Measurements from ENCODE around the gene EFCAB9.
"Not testable (repeated sequence)": the region's sequence is repeated elsewhere in the genome, so short reads cannot be mapped to it uniquely, and the experiment has no call there.

EFCAB9 gene

DNA sequence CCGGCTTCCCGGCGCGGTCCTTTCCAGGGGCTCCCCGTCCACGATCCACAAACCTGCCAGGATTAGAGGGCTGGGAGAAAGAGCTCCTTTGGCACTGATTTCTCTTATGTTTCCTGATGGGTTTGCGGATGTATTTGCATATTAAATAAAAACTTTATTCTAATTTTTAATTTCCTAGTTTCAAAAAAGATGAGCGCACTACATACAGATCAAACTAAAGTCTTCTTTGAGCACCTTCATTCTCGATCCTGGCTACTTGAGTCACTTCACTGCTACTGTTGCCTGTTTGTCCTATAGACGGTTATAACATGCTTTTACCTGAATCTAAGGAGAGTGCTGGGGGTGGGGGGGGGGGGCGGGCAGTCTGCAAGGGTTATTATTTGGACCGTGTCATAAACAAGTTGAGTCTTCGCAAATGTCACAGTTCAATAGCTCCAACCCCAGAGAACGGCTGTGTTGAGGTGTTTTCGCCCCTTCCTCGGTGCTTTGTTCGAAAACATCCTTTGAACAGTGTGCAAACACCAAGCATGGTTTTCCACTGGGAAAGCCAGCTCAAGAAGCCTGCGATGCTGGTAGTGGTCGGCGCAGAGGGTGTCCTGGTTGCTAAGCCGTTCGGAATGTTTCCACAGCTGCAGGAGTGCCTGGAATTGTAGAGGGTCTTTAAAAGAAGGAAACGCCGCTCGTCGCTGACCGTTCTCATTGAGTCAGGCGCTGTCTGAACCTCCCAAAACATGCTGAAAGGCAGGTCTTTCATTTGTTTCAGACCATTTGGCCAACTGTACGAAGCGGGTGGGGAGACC is 4.9 kb upstream of the EFCAB9 start:
- DNase-seq, result no peak

DNA sequence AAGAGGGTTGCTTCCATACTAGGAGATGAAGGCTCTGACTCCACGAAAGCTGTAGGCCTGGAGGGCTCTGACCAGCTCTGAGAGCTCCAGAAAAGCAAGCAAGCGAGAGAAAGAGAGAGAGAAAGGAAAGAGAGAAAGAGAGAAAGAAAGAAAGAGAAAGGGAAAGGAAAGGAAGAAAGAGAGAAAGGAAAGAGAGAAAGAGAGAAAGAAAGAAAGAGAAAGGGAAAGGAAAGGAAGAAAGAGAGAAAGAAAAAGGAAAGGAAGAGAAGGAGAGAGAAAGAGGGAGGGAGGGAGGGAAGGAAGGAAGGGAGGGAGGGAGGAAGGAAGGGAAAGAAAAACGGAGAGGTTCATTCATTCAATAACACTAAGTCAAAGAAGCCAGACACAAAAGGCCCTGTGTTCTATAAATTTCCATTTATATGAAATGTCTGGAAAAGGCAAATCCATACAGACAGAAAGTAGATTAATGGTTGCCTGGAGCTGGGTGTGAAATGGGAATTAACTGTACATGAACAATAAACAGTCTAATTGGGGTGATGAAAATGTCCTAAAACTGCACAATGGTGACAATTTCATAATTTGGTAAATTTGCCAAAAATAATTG is 4.2 kb upstream of the EFCAB9 start:
- no peak for DNase-seq

DNA sequence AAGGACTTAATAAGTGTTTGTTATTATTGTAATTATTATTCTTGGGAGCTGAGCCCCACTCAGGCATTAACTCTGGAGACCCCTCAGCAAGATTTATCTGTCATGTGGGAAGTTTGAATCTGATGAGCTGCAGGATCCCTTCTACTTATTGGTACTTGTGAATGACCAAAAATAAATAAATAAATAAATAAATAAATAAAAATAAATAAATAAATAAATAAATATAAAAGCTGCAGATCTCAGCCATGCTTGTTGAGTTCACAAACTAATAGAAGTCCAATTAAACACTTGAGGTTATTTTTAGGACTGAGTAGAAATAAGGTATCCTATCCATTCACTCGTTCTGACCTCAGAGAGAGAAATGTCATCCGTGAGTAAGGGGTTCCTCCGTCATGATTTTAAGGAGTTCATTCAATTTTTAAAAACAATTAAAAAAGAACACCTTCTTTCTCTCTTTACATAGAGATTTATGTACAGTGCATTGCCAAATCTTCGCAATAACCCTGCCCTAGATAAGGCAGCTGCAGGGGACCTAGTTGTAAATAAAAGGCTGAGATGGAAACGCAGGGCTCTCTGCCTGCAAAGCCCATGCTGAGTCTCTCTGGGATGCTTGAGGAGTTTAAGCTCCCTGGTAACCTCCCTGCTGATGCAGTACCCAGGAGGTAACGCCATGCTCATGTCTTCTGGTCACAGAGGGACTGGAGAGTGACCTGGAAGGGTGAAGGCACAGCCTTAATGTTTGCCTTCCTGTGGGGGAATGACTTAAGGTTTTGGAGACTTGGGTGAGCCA is 1.2 kb downstream of the EFCAB9 start:
- no peak for DNase-seq

DNA sequence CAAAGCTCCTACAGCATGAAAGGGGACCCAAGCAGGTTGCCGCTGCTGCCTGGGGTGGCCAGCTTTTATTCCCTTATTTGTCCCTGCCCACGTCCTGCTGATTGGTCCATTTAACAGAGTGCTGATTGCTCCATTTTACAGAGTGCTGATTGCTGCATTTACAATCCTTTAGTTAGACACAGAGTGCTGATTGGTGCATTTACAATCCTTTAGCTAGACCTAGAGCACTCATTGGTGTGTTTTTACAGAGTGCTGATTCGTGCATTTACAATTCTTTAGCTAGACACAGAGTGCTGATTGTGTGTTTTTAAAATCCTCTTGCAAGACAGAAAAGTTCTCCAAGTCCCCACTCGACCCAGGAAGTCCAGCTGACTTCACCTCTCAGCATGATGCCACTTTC is 3.8 kb downstream of the EFCAB9 start:
- not testable (repeated sequence) for DNase-seq

DNA sequence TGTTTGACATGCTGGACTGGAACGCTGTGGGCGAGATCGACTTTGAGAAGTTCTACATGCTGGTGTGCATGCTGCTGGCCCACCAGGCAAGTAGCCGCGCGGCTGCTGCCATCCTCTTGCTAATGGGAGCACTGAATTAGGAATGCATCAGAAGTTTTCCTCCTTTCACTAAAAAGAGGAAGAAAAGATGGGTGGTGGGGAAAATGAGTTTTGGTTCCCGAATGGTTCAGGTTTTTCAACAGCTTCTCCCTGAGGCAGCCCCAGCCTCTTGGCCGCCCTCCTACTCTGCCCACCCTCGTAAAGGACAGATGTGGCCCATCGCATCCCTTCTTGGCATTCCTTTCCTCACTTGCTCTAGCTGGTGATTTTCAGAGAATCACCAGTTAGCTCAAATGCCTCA is 5.5 kb downstream of the EFCAB9 start:
- no peak for DNase-seq

DNA sequence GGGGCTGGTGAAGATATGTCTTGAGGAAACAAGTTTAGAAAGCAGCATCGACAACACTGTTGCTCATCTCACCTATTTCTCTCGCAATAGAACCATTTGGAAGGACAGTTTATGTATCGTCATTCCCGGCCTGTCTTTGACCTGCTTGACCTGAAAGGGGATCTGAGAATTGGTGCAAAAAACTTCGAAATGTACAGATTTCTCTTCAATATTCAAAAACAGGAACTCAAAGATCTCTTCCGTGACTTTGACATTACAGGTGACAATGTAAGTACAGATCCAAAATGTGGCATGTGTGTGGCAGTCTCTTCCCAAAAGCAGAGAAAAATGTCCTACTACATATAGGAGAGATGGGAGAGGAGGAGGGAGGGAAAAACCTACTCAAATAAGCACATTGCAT is 6.5 kb downstream of the EFCAB9 start:
- no peak for DNase-seq

DNA sequence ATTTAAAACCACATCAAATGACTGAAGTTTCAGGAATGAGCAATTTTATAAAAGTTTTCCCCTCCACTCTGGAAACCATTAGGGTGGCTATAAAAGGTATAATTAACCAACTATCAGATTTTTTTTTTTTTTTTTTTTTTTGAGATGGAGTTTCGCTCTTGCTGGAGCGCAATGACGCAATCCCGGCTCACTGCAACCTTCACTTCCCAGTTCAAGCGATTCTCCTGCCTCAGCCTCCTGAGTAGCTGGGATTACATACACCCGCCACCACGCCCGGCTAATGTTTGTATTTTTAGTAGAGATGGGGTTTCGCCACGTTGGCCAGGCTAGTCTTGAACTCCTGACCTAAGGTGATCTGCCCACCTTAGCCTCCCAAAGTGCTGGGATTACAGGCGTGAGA is 12.0 kb downstream of the EFCAB9 start:
- DNase-seq, result not testable (repeated sequence)

DNA sequence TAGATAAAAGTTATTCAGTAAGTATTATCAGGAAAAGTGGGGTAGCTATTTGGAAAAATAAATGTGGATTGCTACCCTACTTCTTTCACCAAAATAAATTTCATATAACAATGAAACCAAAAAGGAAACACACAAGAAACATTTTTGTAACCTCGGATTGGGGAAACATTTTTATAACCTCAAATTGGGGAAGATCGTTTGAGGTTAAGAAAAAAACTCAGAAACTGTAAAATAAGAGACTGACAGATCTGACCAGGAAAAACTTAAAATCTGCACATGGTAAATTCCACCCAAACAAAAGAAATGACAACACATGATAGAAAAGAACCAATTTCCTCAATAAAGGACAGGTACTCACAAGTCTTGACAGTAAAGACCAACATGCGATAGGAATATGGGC is 13.5 kb downstream of the EFCAB9 start:
- no peak for DNase-seq

DNA sequence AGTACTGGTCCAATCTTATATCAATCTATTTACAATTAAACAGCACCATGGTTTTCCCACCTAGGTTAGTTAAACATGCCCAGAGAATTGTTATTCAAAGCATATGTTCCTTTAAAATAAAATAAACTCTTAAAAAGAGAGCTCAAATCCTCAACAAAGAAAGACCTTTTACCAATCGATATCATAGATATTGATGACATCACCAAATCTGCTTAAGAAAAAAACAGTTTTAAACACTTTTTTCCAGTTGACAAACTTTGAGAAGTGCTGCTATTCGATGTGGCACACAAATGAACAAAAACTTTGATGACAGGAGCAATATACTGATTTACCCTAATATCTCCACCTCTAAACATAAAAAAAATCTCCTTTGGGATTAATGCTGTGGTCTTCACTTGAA is 15.7 kb downstream of the EFCAB9 start:
- DNase-seq, result no peak

DNA sequence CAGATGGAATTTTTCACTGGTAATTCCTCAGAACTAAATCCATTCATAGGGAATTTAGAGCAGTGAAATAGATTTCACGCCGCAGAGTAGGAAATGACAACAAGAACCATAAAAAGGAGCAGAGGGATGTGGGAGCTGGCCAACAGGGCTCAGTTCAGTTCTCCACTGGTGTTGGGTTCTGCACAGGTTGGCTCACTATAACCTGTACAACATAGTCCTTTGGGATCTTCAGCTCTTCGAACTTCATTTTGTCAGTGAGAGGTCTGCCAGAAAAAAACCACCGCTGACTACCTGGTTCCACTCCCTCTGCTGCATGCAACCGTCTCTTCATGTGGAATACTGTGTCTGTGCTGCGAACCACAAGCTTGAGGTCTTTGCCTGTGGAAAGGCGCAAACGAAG is 17.7 kb downstream of the EFCAB9 start:
- no peak for DNase-seq

DNA sequence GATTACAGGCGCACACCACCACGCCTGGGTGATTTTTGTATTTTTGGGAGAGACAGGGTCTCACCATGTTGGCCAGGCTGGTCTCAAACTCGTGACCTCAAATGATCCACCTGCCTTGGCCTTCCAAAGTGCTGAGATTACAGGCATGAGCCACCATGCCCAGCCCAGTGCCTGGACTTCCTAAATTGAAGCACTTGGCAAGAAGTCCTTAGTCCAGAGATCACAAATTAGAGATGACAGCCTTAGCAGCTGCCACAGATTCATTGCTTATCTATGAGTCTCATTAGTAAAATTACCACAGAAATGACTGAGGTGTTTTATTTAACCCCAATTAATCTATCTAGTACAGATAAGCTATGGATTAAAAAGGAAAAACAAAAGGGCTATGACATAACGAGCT is 19.2 kb downstream of the EFCAB9 start:
- no peak for DNase-seq

DNA sequence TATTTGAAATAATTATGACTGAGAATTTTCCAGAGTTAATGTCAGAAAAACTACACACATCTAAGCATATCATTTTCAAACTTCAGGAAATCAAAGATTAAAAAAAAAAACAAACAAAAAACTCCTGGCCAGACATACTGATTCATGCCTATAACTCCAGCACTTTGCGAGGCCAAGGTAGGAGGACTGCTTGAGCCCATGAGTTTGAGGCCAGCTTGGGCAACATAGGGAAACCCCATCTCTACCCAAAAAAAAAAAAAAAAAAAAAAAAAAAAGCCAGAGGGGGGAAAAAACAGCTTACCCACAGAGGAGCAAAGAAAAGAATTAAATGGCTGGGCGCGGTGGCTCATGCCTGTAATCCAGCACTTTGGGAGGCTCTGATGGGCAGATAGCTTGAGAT is 22.4 kb downstream of the EFCAB9 start:
- DNase-seq, result no peak

DNA sequence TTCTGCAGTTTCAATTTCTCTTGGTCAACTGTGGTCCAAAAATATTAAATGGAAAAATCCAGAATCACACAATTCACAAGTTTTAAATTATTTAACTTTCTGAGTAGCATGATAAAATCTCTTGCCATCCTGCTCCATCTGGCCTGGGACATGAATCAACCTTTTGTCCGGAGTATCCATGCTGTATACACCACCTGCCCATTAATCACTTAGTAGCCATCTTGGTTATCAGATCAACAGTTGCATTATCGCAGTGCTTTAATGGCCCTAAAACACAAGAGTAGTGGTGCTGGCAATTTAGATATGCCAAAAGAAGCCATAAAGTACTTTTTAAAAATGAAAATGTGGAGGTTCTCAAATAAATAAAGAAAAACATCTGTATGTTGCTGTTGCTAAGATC is 25.3 kb downstream of the EFCAB9 start:
- no peak for DNase-seq

DNA sequence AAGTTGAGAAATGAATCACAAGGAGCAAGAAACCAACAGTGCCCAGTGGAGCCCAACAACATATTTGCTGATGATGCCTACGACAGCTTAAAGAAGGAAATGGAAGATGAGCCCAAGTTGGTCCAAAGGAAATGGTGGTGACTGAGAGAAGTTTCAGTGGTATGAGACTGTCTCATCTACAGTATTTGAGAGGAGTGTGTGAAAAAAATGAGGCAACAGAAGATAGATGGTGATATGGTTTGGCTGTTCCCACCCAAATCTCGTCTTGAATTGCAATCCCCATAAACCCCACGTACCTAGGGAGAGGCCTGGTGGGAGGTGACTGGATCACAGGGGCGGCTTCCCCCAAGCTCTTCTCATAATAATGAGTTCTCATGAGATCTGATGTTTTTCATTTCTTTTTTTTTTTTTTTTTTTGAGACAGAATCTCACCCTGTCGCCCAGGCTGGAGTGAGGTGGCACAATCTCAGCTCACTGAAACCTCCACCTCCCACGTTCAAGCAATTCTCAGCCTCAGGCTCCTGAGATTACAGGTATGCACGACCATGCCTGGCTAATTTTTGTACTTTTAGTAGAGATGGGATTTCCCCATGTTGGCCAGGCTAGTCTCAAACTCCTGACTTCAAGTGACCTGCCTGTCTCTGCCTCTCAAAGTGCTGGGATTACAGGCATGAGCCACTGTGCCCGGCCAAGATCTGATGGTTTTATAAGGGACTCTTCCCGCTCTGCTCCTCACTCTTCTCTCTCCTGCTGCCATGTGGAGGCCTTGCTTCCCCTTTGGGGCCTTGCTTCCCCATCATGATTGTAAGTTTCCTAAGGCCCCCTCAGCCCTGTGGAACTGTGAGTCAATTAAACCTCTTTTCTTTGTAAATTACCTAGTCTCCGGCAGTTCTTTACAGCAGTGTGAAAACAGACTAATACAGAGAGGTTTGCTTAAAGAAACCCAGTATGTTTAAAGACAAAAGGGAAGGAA is 30.2 kb downstream of the EFCAB9 start:
- no peak for DNase-seq

DNA sequence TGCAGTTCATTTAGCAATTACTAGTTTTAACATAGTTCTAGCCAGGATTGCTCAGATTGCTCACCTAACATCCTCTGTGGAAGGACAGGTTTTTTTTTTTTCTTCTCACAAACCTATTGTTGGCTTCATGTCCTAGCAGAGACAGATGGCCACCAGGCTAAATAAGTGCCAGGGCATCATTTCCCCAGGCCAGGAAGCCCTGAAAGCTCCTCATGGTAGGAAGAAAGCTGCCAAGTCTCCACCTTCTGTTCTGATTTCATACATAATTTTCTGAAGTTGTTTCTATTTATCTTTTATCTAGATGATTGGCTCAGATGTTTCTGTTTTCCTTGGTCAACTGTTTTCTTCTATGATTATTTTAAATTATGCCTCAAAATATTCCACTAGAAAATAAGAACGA is 31.0 kb downstream of the EFCAB9 start:
- no peak for DNase-seq

DNA sequence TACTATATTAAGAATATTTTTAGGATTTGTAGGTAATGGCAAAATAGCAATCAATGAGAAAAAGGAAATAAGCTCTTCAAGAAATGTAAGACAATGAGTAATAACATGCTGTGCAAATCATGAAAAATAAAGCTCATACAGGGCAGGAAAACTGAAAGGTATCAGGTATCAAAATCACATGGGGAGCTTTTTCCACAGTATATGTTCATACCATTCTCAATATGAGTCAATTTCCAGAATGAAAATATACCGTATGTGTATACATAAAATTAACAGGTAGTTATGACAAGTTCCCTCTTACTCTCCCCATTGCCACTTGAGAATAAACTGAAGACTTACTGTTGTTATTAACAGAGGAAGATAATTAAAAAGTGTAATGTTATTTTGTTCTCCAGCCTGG is 35.9 kb downstream of the EFCAB9 start:
- no peak for DNase-seq

DNA sequence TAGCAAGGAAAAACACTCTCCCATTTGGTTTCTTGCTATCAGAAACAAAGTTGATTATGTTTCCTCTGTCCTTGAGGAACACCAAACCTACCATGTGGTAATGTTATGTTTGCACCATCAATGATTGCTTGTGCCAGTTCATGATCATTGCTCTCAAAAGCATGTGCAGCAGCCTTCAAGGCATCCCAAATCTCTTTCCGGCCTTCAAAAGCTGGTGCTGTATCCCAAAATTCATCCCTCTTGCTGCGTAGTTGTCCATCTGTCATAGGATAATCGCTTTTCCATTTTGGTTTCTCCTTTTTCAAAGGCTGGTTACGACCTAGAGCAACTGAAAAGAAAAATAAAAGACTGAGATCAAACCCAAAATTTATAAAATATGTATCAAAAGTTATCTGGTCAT is 40.1 kb downstream of the EFCAB9 start:
- no peak for DNase-seq

DNA sequence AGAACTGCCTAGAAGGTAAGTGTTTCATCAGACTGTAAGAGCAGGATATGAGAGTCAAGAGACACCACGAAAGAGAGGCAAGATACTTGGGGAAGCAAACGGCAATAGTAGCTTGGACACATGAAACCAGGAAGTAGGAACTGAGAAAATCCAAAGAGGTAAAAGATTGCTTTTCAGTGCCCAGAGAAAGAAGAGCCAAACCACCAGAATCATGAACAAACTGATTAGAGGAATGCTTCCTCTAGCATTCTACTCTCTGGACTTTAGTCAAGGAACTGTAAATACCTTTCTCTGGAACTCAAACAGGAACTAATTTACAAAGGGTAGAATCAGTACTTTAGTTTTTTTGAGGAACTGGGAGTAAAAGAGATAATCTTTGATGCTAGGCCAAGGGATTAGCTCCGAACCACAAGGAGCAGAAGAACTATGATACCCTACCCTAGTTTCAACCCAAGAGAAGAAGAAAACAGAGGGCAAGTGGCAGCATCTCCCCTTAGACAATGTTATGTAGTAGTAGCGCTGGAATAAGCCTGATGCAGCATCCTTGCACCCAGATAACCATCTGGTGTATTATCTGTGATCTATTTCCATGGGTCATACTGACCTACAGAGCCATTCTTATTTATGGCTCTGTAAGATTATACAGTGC is 41.3 kb downstream of the EFCAB9 start:
- no peak for DNase-seq

DNA sequence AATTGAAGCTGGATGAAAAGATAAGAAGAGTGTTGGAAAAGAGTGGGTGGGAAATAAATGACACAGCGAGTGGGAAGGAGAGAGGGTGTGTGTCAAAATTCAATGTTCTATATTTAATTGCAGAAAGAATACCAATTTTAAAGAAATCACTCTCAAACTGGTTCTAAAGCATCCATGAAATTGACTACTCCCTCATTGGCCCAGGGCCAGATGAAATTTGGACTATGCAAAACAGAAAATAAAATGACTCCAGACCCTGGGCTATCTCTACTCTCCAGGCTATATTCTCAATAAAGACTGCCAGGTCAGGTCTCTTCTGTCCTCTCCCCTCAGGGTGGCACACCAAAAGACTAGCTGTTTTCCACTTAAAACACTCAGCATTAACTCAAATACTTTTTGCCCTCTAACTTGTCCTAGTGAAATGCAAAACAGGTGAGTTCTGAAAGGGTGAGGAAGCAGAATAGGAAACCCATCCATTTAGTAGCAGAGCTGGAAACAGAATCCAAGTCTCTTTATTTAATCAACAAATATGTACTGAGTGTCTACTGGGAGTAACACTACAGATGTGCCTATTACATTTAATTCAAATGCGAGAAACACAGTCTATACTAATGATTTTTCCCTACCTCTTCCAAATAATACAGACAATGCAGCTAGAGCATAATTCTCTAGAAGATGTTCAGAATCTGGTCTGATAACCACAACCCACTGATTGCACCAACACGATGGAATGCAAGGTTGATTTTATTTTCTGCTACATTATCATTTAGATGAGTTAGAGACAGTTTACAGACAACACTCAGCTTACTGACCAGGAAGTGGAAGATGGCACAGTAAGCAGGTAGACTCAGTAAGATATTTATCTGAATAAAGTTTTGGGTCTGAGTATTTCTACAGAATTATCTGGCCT is 42.1 kb downstream of the EFCAB9 start:
- DNase-seq, result no peak

DNA sequence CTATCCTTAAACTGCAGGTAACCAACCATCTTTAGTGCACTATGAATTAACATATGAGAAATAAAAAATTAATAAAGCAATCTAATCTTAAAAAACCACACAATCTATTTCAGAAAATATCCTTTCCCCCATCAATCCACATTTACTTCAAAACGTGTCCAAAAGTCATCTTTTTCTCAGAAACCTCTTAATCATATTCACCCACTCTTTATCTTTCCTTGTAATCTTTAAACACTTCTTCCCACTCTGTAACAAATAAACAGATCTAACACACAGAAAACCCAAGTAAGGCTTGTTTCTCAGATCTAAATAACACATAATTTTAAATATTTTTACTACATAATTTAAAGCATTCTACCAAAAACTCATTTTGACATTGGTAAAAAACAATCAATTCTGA is 44.4 kb downstream of the EFCAB9 start:
- DNase-seq, result no peak

DNA sequence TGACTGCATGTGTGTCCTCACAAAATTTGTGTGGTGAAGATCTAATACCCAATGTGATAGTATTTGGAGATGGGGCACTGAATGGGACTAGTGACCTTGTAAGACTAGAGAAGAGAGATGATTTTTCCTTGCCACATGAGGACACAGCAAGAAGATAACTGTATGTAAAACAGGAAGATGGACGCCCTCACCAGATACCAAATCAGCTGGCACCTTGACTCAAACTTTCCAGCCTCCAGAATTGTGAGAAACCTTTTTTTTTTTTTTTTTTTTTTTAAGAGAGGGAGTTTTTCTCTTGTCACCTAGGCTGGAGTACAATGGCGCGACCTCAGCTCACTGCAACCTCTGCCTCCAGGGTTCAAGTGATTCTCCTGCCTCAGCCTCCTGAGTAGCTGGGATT is 49.3 kb downstream of the EFCAB9 start:
- no peak for DNase-seq

Data from CD4-positive, alpha-beta T cell treated with Interleukin-12 subunit alpha and Interleukin-12 subunit beta, for 1 hour (primary cell).